Esophagus squamous epithelium (tissue), 5 donors: ENCODE measurements around the gene C10orf88. TPM values are rescaled to one million over a fixed set of nuclear protein-coding genes. Genes with fewer than 3 reads are reported as not detected.
"Not testable (repeated sequence)": the region's sequence is repeated elsewhere in the genome, so short reads cannot be mapped to it uniquely, and the experiment has no call there.

Source experiments
- DNase-seq: peaks from one replicate; lab custom pipeline; 2025; lab: John Stamatoyannopoulos, UW
- H3K27ac ChIP-seq, 4 donors: fragments of 200-600 bp; sonication (generic); one replicate each; pipeline ENCODE4 v1.5.1; 2016 to 2019; ENCODE audit warnings: mild to moderate bottlenecking in 1 of 4
- H3K27me3 ChIP-seq, 4 donors: fragments of 200-600 bp; sonication (generic); 1 replicate in 3 of 4; 2 replicates in 1 of 4; pipeline versions ENCODE4 v1.5.1 to v1.6.0; 2017 to 2021; ENCODE audit warnings: antibody characterized with exemption in 1 of 4
- H3K36me3 ChIP-seq, 3 donors: fragments of 200-600 bp; sonication (generic); one replicate each; pipeline ENCODE4 v1.5.1; 2016 to 2019
- H3K4me1 ChIP-seq, 3 donors: fragments of 200-600 bp; sonication (generic); one replicate each; pipeline ENCODE4 v1.5.1; 2017 to 2019
- H3K4me3 ChIP-seq, 4 donors: fragments of 200-600 bp; sonication (generic); 1 replicate in 3 of 4; 2 replicates in 1 of 4; pipeline ENCODE4 v1.5.1; 2016 to 2019; ENCODE audit warnings: mild to moderate bottlenecking in 2 of 4, moderate library complexity in 1 of 4
- H3K9me3 ChIP-seq, 3 donors: fragments of 200-600 bp; sonication (generic); one replicate each; pipeline ENCODE4 v1.5.1; 2016 to 2019
- CTCF ChIP-seq, 6 experiments: fragments of 450-650 bp in 4 of 6; fragments of 200-600 bp in 2 of 6; sonication (generic) in 2 of 6; IDR thresholded peaks; one replicate each; pipeline ENCODE4 v1.5.1; 2016 to 2019; ENCODE audit warnings: antibody characterized with exemption in 6 of 6, mild to moderate bottlenecking in 4 of 6, moderate library complexity in 4 of 6
- POLR2A ChIP-seq, 4 donors: fragments of 450-650 bp; IDR thresholded peaks; one replicate each; pipeline ENCODE4 v1.6.1; 2017; ENCODE audit warnings: antibody characterized with exemption in 4 of 4, mild to moderate bottlenecking in 4 of 4, moderate library complexity in 3 of 4
- WGBS, 2 donors: methylation state at CpG; one replicate each; pipeline ENCODE4 v1.1.5; 2018; 5-methylcytosine and 5-hydroxymethylcytosine counted together
- intact Hi-C: fragments of 100-400 bp; cut with DNase I; formaldehyde crosslinking; loops from one replicate; pipeline ENCODE4 v1.15.0; 2022
- total RNA-seq, 4 donors: library from RNA; depleted of rRNA; stranded (reverse); fragments of >200 nt; gene quantifications; one replicate each; pipeline ENCODE4 v1.1.0, GENCODE V29; 2016
- donor health status: DM: yes; HTN: yes; CAD: no.

C10orf88 gene
- total RNA-seq, 4 donors from 2014 or later, result 4.0 to 7.6 (median 4.6) TPM

DNA sequence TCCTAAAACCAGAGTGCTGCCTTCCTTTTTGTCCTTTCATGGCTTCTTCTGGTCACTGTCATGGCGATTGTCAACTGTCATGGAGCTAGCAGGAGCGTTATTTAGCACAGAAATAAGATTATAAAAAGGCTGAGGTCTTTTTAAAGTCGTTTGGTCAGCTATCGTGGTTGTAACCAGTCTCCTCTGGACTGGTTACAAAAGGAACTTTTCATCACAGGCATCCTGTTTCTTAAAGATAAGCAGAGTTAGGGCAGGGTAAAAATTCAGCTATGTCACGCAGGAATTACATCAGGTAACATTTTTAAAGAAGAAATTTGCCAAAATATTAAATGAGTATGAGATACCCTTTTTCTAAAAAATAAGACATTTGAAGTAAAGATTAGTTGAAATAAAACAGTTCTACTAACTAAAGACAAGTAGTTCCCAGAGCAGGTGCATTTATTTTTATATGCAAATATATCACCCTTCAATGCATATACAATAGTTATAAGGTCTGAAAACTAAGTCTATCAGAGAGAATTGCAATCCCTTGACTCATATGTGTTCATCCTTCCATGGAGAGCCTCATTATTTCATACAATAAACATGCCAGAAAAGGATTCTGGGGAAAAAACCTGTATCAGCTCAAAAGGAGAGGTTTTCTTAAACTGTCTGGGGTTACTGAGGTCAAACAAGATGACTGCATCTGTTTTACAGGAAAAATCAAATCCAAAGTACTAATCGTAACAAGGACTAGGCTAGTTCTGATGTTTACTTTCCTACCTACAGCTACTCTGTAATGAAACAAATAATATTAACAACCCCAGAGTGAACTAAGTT is 22.7 kb downstream of the C10orf88 start:
- H3K27ac ChIP-seq, result no peak overlapping the region
- 73 to 92% methylated on average over 6 of the region's 6 CpGs for whole genome bisulfite sequencing, 2 donors
- TF ChIP-seq CTCF (IDR thresholded peaks at IDR 0.05) (no peak), POLR2A (IDR thresholded peaks at IDR 0.05) (no peak)
- no peak overlapping the region for H3K4me3 ChIP-seq
- DNase-seq, result no peak
- no peaks in the 10 kb centered on the region for H3K9me3 ChIP-seq
- H3K4me1 ChIP-seq, result no peaks in the 10 kb centered on the region
- intact Hi-C loops, result no loop called here
- H3K27me3 ChIP-seq, result no peaks in the 10 kb centered on the region
- peaks cover 0 to 17% (median 0%) of the 10 kb centered on the region in 3 donors for H3K36me3 ChIP-seq

- no peak overlapping the region for H3K27ac ChIP-seq
- intact Hi-C loops, result no loop called here
- H3K4me1 ChIP-seq, result no peaks in the 10 kb centered on the region
- no peak overlapping the region for H3K4me3 ChIP-seq
- no peak for TF ChIP-seq POLR2A (IDR thresholded peaks at IDR 0.05)
- no peak for TF ChIP-seq CTCF (IDR thresholded peaks at IDR 0.05)
- no peaks in the 10 kb centered on the region for H3K9me3 ChIP-seq
- WGBS, 2 donors, result 94 to 100% methylated on average over 1 of the region's 1 CpG
- DNase-seq, result no peak
- H3K27me3 ChIP-seq, result no peaks in the 10 kb centered on the region
- H3K36me3 ChIP-seq, result peaks cover 0 to 11% (median 0%) of the 10 kb centered on the region in 3 donors
These were observed 23.9 kb downstream of the C10orf88 start for GRCh38 chr10:122930140-122930539.

GRCh38 chr10:122915700-122916099 is 38.3 kb downstream of the C10orf88 start:
- intact Hi-C loops, result no loop called here
- H3K4me3 ChIP-seq, result no peak overlapping the region
- 73 to 100% methylated on average over 1 to 2 of the region's 2 CpGs for WGBS, 2 donors

DNA sequence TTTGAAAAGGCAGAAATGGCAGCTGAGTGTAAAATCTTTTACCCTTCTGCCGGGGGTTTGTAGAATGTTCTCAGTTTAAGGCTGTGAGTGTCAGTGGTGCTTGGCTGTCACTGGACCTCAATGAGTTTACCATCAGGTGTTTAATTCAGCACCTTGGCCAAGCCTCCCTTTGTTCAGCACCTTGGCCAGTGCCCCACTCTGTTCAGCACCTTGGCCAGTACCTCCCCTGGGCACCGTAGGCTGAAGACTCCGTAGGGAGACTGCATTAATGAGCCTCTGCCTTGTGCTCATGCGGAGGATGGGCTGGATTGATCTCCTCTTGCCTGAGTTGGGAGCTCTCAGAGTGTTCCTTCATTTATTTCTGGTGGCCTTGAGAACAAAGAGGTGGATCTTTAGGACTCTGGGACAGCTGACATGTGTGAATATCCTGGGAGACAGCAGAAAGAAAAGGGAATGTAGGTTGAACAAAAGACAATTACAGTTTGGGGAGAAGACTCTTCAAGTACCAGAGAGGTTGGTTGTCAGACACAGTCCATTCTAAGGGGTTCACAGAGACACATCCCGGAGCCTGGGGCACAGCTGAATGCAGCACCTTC is 42.0 kb downstream of the C10orf88 start:
- WGBS, 2 donors, result 59 to 65% methylated on average over 3 of the region's 5 CpGs
- Histone ChIP-seq H3K27ac (no peak overlapping the region), H3K4me1 (no peaks in the 10 kb centered on the region), H3K36me3 (no peaks in the 10 kb centered on the region), H3K9me3 (no peaks in the 10 kb centered on the region), H3K4me3 (no peak overlapping the region), H3K27me3 (no peaks in the 10 kb centered on the region)
- intact Hi-C loops, result no loop called here
- no peak for TF ChIP-seq POLR2A (IDR thresholded peaks at IDR 0.05)
- no peak for DNase-seq

More at GRCh38 chr10:122915700-122916099, 38.3 kb downstream of the C10orf88 start:
- Histone ChIP-seq H3K4me1 (no peaks in the 10 kb centered on the region), H3K36me3 (no peaks in the 10 kb centered on the region), H3K27me3 (no peaks in the 10 kb centered on the region), H3K9me3 (no peaks in the 10 kb centered on the region), H3K27ac (no peak overlapping the region)
- DNase-seq, result no peak
- no peak for TF ChIP-seq CTCF (IDR thresholded peaks at IDR 0.05)
- TF ChIP-seq POLR2A (IDR thresholded peaks at IDR 0.05), result no peak

DNA sequence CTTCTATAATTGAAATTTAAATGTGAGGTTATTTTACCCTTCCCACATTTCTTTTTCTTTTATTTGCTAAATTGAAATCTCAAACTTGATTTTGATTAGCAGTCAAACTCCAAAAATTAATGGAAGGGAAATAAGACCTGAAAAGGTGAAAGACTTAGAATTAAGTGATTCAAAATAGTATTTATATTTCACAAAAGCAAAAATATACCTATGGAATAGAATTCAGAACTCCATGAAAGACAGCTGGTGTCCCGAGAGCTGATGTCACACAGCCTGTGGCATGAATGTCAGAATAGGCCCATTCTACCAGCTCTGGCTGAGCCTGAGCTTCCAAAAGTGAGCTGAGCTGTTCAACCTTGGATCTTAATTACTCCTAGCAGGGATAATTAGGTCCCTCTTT is 43.7 kb downstream of the C10orf88 start, which contains the start of gene FAM24A:
FAM24A (plus strand) TSS at position 301 of the 400 bp plus-strand sequence. CDS start 1,025 bp downstream, outside the sequence.
- Histone ChIP-seq H3K27me3 (peaks cover 0 to 6% (median 0%) of the 10 kb centered on the region in 4 donors), H3K9me3 (no peaks in the 10 kb centered on the region), H3K4me3 (no peak within 1 kb of the TSS), H3K36me3 (no peaks in the 10 kb centered on the region), H3K27ac (no peak within 1 kb of the TSS), H3K4me1 (no peaks in the 10 kb centered on the region)
- WGBS, 2 donors, result 56 to 69% methylated on average over 1 of the region's 1 CpG
- TF ChIP-seq CTCF (IDR thresholded peaks at IDR 0.05), result no peak
- TF ChIP-seq POLR2A (IDR thresholded peaks at IDR 0.05), result no peak
- no peak for DNase-seq
- intact Hi-C loops, result no loop called here

- H3K27ac ChIP-seq, H3K9me3 ChIP-seq, H3K4me3 ChIP-seq, intact Hi-C loops, H3K4me1 ChIP-seq, DNase-seq, H3K36me3 ChIP-seq: not testable (repeated sequence)
- 71 to 80% methylated on average over 4 of the region's 4 CpGs for WGBS, 2 donors
- H3K27me3 ChIP-seq, result peaks cover 0 to 17% (median 0%) of the 10 kb centered on the region in 4 donors
These were observed 50.2 kb downstream of the C10orf88 start for GRCh38 chr10:122903861-122904260.
